K562 (cell line): ENCODE measurements around the gene PLAC1. TPM values are rescaled to one million over a fixed set of nuclear protein-coding genes. Genes with fewer than 3 reads are reported as not detected.

Source experiments
- ATF3 ChIP-seq, 2 experiments: fragments of 450-650 bp in 1 of 2; sonication (generic) in 1 of 2; formaldehyde crosslinking in 1 of 2; IDR thresholded peaks in 1 of 2; conservative IDR thresholded peaks in 1 of 2; 2 replicates each; pipeline versions ENCODE4 v1.6.1 to v1.8.1; 2016 to 2023; ENCODE audit warnings: mild to moderate bottlenecking in 2 of 2, moderate library complexity in 2 of 2, inconsistent platforms in 1 of 2, missing genetic modification reagents in 1 of 2
- DPF2 ChIP-seq: fragments of 450-650 bp; IDR thresholded peaks from 2 replicates; pipeline ENCODE4 v1.6.1; 2016
- HMBOX1 ChIP-seq: sonication (generic); IDR thresholded peaks from 2 replicates; pipeline ENCODE4 v1.6.1; 2016
- JUND ChIP-seq, 2 experiments: IDR thresholded peaks; 2 replicates in 1 of 2; 3 replicates in 1 of 2; pipeline ENCODE4 v1.6.1; 2011; ENCODE audit warnings: borderline replicate concordance in 2 of 2, low read depth in 2 of 2, low read length in 2 of 2, improper control_type of control experiment in 1 of 2, missing biosample characterization in 1 of 2, missing genetic modification characterization in 1 of 2, missing genetic modification reagents in 1 of 2
- KLF6 ChIP-seq: fragments of 250-450 bp; sonication (Bioruptor Pico); IDR thresholded peaks from 2 replicates; pipeline ENCODE4 v1.4.0; 2020; ENCODE audit warnings: mild to moderate bottlenecking, moderate library complexity, borderline replicate concordance
- RNF2 ChIP-seq: sonication (generic); IDR thresholded peaks from 2 replicates; pipeline ENCODE4 v1.6.1; 2016
- SMAD4 ChIP-seq: fragments of 250-450 bp; sonication (Bioruptor Pico); conservative IDR thresholded peaks from 2 replicates; pipeline ENCODE4 v1.8.0; 2021; ENCODE audit warnings: inconsistent platforms, mild to moderate bottlenecking, moderate library complexity
- TSHZ1 ChIP-seq: fragments of 250-450 bp; sonication (Bioruptor Pico); IDR thresholded peaks from 2 replicates; pipeline ENCODE4 v1.4.0; 2020; ENCODE audit warnings: mild to moderate bottlenecking, moderate library complexity
- ZNF318 ChIP-seq, 2 experiments: fragments of 450-650 bp; IDR thresholded peaks; 2 replicates each; pipeline ENCODE4 v1.6.1; 2016; ENCODE audit warnings: mild to moderate bottlenecking in 2 of 2, borderline replicate concordance in 1 of 2, low read depth in 1 of 2, moderate library complexity in 1 of 2
- ZNF589 ChIP-seq: fragments of 200-800 bp; sonication (Bioruptor generic); IDR thresholded peaks from 2 replicates; pipeline ENCODE4 v1.6.1; 2016; ENCODE audit warnings: low read depth, missing genetic modification characterization, missing compliant biosample characterization
- polyA plus RNA-seq, 8 experiments: library from polyadenylated mRNA; depleted of rRNA in 4 of 8; stranded (reverse) in 5 of 8; unstranded in 3 of 8; fragments of >200 nt; fragmentation: Nextera tagmentation in 2 of 8; fragmentation: Illumina TruSeq in 1 of 8; extraction: Ambion mirVana in 2 of 8; extraction: Trizol in 1 of 8; gene quantifications; 2 replicates each; pipeline versions ENCODE4 v1.2.1 to v1.2.3, GENCODE V29; 2011 to 2014; ENCODE audit warnings: inconsistent platforms in 1 of 8, missing spikeins in 1 of 8
- total RNA-seq, 7 experiments: library from RNA; depleted of rRNA in 6 of 7; stranded (reverse); fragments of >200 nt in 6 of 7; fragmentation: Illumina TruSeq in 2 of 7; extraction: Trizol in 2 of 7; gene quantifications; 2 replicates each; pipeline versions ENCODE4 v1.2.1 to v1.2.3, GENCODE V29; 2011 to 2021; ENCODE audit warnings: low replicate concordance in 1 of 7

PLAC1 gene
- total and polyA plus RNA-seq, 9 of the 15 experiments (the other 6 are each of a cell fraction or from before 2014, with no cell fraction given), result 0.82 to 9.1 (median 1.7) TPM

- TF ChIP-seq ZNF318 (IDR thresholded peaks at IDR 0.05; ENCODE audit: borderline replicate concordance in 1 of 2, low read depth in 1 of 2) (0 out of 4 replicates have a peak, but pooled peaks of 1 of the 2 experiments have one; percentile 23), DPF2 (peak; percentile 76), SMAD4 (CRISPR knock-in tag) (0 out of 2 replicates have a peak, but pooled peaks have one; percentile 29), JUND (IDR thresholded peaks at IDR 0.05; ENCODE audit: borderline replicate concordance, low read depth, low read length) (peak; percentile 89), JUND (tag; IDR thresholded peaks at IDR 0.05; ENCODE audit: borderline replicate concordance, low read depth, low read length) (peak; percentile 82; the same call in 2 of the 3 replicates), ZNF589 (0 out of 2 replicates have a peak, but pooled peaks have one; percentile 48), HMBOX1 (peak; percentile 99), KLF6 (CRISPR knock-in tag) (peak; percentile 45; the same call in 1 of the 2 replicates), ATF3 (IDR thresholded peaks at IDR 0.05) (peak; percentile 82), ATF3 (CRISPR knock-in tag; conservative IDR thresholded peaks at IDR 0.05) (no peak), RNF2 (no peak), TSHZ1 (CRISPR knock-in tag) (0 out of 2 replicates have a peak, but pooled peaks have one; percentile 32)
These were observed 36.0 kb downstream of the PLAC1 start (continued) for GRCh38 chrX:134622056-134622812.
